Measurements from ENCODE around the gene ZRANB3. TPM values are rescaled to one million over a fixed set of nuclear protein-coding genes. Genes with fewer than 3 reads are reported as not detected.

ZRANB3 gene
- total and polyA plus RNA-seq, 2 experiments from 2014 or later = 10.5 to 16.8 TPM

DNA sequence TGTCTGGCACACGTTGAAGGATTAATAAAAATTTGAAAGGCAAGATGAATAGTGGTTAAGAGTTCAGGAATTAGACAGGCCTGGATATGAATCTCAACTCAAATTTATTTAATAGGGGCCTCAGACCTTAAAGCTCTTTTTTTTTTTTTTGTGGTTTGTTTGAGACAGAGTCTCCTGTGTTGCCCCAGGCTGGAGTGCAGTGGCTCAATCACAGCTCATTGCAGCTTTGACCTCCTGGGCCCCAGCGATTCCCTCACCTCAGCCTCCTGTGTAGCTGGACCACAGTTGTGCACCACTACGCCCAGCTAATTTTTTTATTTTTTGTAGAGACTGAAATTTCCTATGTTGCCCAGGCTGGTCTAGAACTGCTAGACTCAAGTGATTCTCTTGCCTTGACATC is 3.0 kb downstream of the ZRANB3 start:
- Mint-ChIP-seq H3K9me3 (no peaks in the 10 kb centered on the region), H3K4me3 (no peak overlapping the region), H3K4me1 (peaks cover 4% of the 10 kb centered on the region; the same call in 2 of the 3 replicates), H3K27ac (no peak overlapping the region), H3K27me3 (ENCODE audit: insufficient read depth, low read depth, poor library complexity) (no peaks in the 10 kb centered on the region), H3K36me3 (ENCODE audit: low read depth) (peaks cover 15% of the 10 kb centered on the region; the same call in 2 of the 3 replicates)
- H3F3A ChIP-seq (replicated peaks; ENCODE audit: low read depth) = no peaks in the 10 kb centered on the region
- 0 out of 2 replicates have a peak, but pooled peaks cover 5% of the 10 kb centered on the region for H3K4me1 ChIP-seq (ENCODE audit: insufficient read depth)
- H3K4me3 ChIP-seq = no peak overlapping the region
- ATAC-seq = no peak
- H4K20me1 ChIP-seq (replicated peaks; ENCODE audit: insufficient read depth) = no peaks in the 10 kb centered on the region
- no peak overlapping the region for H2AFZ ChIP-seq
- H3K79me2 ChIP-seq (replicated peaks; ENCODE audit: insufficient read depth) = peaks cover 66% of the 10 kb centered on the region
- no peaks in the 10 kb centered on the region for H3K9me2 ChIP-seq (ENCODE audit: insufficient read depth)
- no peak overlapping the region for H3K27ac ChIP-seq (ENCODE audit: low read depth)
- TF ChIP-seq POLR2AphosphoS5 (IDR thresholded peaks at IDR 0.05; ENCODE audit: low read depth) = no peak
- H3K36me3 ChIP-seq (ENCODE audit: insufficient read depth) = no peaks in the 10 kb centered on the region
- no peak overlapping the region for H3K4me2 ChIP-seq
- no peak for DNase-seq (ENCODE audit: low spot score)
- H3K27me3 ChIP-seq (ENCODE audit: insufficient read depth) = no peaks in the 10 kb centered on the region

DNA sequence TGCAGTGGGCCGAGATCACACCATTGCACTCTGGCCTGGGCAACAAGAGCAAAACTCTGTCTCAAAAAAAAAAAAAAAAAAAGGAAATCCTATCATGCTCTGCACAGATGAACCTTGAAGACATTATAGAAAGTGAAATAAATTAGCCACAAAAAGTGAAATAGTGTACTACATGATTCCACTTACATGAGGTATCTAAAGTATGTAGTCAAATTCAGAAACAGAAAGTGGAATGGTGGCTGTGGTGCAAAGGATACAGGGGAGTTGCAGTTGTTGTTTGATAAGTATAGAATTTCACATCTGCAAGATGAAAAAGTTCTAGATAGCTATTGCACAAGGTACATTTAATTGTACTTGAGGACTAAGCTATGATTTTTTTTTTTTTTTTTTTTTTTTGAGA is 5.2 kb downstream of the ZRANB3 start:
- H3K9me2 ChIP-seq (ENCODE audit: insufficient read depth) = no peaks in the 10 kb centered on the region
- Mint-ChIP-seq H3K4me3 (no peak overlapping the region), H3K27me3 (ENCODE audit: insufficient read depth, low read depth, poor library complexity) (no peaks in the 10 kb centered on the region), H3K4me1 (no peaks in the 10 kb centered on the region; the same call in 2 of the 3 replicates), H3K9me3 (peaks cover 4% of the 10 kb centered on the region; the same call in 2 of the 3 replicates), H3K27ac (no peak overlapping the region), H3K36me3 (ENCODE audit: low read depth) (peaks cover 34% of the 10 kb centered on the region)
- no peaks in the 10 kb centered on the region for H3K36me3 ChIP-seq (ENCODE audit: insufficient read depth)
- no peak overlapping the region for H3K27ac ChIP-seq (ENCODE audit: low read depth)
- no peaks in the 10 kb centered on the region for H3K27me3 ChIP-seq (ENCODE audit: insufficient read depth)
- TF ChIP-seq ZNF114 (CRISPR knock-in tag; IDR thresholded peaks at IDR 0.05) = no peak
- no peak for TF ChIP-seq STAT1 (IDR thresholded peaks at IDR 0.05; ENCODE audit: unreplicated experiment)
- TF ChIP-seq POLR2AphosphoS5 (IDR thresholded peaks at IDR 0.05; ENCODE audit: low read depth) = no peak
- TF ChIP-seq, protein P1, sequence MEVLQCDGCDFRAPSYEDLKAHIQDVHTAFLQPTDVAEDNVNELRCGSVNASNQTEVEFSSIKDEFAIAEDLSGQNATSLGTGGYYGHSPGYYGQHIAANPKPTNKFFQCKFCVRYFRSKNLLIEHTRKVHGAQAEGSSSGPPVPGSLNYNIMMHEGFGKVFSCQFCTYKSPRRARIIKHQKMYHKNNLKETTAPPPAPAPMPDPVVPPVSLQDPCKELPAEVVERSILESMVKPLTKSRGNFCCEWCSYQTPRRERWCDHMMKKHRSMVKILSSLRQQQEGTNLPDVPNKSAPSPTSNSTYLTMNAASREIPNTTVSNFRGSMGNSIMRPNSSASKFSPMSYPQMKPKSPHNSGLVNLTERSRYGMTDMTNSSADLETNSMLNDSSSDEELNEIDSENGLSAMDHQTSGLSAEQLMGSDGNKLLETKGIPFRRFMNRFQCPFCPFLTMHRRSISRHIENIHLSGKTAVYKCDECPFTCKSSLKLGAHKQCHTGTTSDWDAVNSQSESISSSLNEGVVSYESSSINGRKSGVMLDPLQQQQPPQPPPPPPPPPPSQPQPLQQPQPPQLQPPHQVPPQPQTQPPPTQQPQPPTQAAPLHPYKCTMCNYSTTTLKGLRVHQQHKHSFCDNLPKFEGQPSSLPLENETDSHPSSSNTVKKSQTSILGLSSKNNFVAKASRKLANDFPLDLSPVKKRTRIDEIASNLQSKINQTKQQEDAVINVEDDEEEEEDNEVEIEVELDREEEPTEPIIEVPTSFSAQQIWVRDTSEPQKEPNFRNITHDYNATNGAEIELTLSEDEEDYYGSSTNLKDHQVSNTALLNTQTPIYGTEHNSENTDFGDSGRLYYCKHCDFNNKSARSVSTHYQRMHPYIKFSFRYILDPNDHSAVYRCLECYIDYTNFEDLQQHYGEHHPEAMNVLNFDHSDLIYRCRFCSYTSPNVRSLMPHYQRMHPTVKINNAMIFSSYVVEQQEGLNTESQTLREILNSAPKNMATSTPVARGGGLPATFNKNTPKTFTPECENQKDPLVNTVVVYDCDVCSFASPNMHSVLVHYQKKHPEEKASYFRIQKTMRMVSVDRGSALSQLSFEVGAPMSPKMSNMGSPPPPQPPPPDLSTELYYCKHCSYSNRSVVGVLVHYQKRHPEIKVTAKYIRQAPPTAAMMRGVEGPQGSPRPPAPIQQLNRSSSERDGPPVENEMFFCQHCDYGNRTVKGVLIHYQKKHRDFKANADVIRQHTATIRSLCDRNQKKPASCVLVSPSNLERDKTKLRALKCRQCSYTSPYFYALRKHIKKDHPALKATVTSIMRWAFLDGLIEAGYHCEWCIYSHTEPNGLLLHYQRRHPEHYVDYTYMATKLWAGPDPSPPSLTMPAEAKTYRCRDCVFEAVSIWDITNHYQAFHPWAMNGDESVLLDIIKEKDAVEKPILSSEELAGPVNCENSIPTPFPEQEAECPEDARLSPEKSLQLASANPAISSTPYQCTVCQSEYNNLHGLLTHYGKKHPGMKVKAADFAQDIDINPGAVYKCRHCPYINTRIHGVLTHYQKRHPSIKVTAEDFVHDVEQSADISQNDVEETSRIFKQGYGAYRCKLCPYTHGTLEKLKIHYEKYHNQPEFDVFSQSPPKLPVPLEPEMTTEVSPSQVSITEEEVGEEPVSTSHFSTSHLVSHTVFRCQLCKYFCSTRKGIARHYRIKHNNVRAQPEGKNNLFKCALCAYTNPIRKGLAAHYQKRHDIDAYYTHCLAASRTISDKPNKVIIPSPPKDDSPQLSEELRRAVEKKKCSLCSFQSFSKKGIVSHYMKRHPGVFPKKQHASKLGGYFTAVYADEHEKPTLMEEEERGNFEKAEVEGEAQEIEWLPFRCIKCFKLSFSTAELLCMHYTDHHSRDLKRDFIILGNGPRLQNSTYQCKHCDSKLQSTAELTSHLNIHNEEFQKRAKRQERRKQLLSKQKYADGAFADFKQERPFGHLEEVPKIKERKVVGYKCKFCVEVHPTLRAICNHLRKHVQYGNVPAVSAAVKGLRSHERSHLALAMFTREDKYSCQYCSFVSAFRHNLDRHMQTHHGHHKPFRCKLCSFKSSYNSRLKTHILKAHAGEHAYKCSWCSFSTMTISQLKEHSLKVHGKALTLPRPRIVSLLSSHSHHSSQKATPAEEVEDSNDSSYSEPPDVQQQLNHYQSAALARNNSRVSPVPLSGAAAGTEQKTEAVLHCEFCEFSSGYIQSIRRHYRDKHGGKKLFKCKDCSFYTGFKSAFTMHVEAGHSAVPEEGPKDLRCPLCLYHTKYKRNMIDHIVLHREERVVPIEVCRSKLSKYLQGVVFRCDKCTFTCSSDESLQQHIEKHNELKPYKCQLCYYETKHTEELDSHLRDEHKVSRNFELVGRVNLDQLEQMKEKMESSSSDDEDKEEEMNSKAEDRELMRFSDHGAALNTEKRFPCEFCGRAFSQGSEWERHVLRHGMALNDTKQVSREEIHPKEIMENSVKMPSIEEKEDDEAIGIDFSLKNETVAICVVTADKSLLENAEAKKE (CRISPR knock-in tag; IDR thresholded peaks at IDR 0.05) = no peak
- no peak for TF ChIP-seq ZNF331 (CRISPR knock-in tag; IDR thresholded peaks at IDR 0.05; ENCODE audit: low read depth)
- TF ChIP-seq, protein P2, sequence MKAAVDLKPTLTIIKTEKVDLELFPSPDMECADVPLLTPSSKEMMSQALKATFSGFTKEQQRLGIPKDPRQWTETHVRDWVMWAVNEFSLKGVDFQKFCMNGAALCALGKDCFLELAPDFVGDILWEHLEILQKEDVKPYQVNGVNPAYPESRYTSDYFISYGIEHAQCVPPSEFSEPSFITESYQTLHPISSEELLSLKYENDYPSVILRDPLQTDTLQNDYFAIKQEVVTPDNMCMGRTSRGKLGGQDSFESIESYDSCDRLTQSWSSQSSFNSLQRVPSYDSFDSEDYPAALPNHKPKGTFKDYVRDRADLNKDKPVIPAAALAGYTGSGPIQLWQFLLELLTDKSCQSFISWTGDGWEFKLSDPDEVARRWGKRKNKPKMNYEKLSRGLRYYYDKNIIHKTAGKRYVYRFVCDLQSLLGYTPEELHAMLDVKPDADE (IDR thresholded peaks at IDR 0.05) = no peak
- TF ChIP-seq, protein P3, sequence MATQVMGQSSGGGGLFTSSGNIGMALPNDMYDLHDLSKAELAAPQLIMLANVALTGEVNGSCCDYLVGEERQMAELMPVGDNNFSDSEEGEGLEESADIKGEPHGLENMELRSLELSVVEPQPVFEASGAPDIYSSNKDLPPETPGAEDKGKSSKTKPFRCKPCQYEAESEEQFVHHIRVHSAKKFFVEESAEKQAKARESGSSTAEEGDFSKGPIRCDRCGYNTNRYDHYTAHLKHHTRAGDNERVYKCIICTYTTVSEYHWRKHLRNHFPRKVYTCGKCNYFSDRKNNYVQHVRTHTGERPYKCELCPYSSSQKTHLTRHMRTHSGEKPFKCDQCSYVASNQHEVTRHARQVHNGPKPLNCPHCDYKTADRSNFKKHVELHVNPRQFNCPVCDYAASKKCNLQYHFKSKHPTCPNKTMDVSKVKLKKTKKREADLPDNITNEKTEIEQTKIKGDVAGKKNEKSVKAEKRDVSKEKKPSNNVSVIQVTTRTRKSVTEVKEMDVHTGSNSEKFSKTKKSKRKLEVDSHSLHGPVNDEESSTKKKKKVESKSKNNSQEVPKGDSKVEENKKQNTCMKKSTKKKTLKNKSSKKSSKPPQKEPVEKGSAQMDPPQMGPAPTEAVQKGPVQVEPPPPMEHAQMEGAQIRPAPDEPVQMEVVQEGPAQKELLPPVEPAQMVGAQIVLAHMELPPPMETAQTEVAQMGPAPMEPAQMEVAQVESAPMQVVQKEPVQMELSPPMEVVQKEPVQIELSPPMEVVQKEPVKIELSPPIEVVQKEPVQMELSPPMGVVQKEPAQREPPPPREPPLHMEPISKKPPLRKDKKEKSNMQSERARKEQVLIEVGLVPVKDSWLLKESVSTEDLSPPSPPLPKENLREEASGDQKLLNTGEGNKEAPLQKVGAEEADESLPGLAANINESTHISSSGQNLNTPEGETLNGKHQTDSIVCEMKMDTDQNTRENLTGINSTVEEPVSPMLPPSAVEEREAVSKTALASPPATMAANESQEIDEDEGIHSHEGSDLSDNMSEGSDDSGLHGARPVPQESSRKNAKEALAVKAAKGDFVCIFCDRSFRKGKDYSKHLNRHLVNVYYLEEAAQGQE (IDR thresholded peaks at IDR 0.05; ENCODE audit: unreplicated experiment) = no peak
- peaks cover 69% of the 10 kb centered on the region for H3K79me2 ChIP-seq (replicated peaks; ENCODE audit: insufficient read depth)
- DNase-seq (ENCODE audit: low spot score) (no peak), ATAC-seq (no peak)
- no peaks in the 10 kb centered on the region for H3K4me1 ChIP-seq (ENCODE audit: insufficient read depth)
- H4K20me1 ChIP-seq (replicated peaks; ENCODE audit: insufficient read depth) = 0 out of 2 replicates have a peak, but pooled peaks cover 3% of the 10 kb centered on the region
- H3F3A ChIP-seq (replicated peaks; ENCODE audit: low read depth) = no peaks in the 10 kb centered on the region
- H3K4me3 ChIP-seq = no peak overlapping the region
- no peak overlapping the region for H3K4me2 ChIP-seq
- no peak overlapping the region for H2AFZ ChIP-seq

All from GM23338 (cell line).